SK-N-SH (cell line): Measurements from ENCODE around the gene TRPM8. TPM values are rescaled to one million over a fixed set of nuclear protein-coding genes. Genes with fewer than 3 reads are reported as not detected.

Experiments
- CTCF ChIA-PET: fragments of 300-600, 350-600 bp; formaldehyde crosslinking; extraction: SDS; loops from one replicate; lab custom pipeline; 2021; lab: Yijun Ruan, JAX
- POLR2A ChIA-PET: fragments of 350-600 bp; sonication (Branson Sonifier 250); formaldehyde crosslinking; extraction: SDS; loops from one replicate; lab custom pipeline; 2020; ENCODE audit warnings: antibody characterized with exemption, inconsistent platforms; lab: Yijun Ruan, JAX
- DNase-seq: peaks from one replicate; pipeline ENCODE4 v3.0.0; 2012
- H2AFZ ChIP-seq: fragments of 200-600 bp; sonication (generic); 2 replicates; pipeline ENCODE4 v1.8.1; 2016; ENCODE audit warnings: antibody characterized with exemption, mild to moderate bottlenecking, low read depth
- H3F3A ChIP-seq: fragments of 200-600 bp; sonication (generic); replicated peaks from 2 replicates; pipeline ENCODE3; 2016; ENCODE audit warnings: antibody characterized with exemption, mild to moderate bottlenecking; ENCODE audit not compliant: insufficient read depth
- H3K27ac ChIP-seq, 2 experiments: fragments of 200-500 bp in 1 of 2; fragments of 200-600 bp in 1 of 2; sonication (Bioruptor generic) in 1 of 2; sonication (generic), shearing (Covaris generic) in 1 of 2; 2 replicates each; pipeline versions ENCODE4 v1.5.1 to v1.6.1; 2014 to 2016; ENCODE audit warnings: low read depth in 2 of 2, inconsistent platforms in 1 of 2, low read length in 1 of 2, mild to moderate bottlenecking in 1 of 2, mixed read lengths in 1 of 2
- H3K27me3 ChIP-seq: fragments of 200-600 bp; sonication (generic), shearing (Covaris generic); 2 replicates; pipeline ENCODE4 v1.6.1; 2016; ENCODE audit warnings: mixed run types; ENCODE audit not compliant: insufficient read depth
- H3K36me3 ChIP-seq, 2 experiments: fragments of 200-500 bp in 1 of 2; fragments of 200-600 bp in 1 of 2; sonication (Bioruptor generic) in 1 of 2; sonication (generic) in 1 of 2; replicated peaks in 1 of 2; 2 replicates each; pipeline versions ENCODE3 to v1.5.1; 2014 to 2016; ENCODE audit warnings: low read length in 1 of 2, mild to moderate bottlenecking in 1 of 2; ENCODE audit not compliant: insufficient read depth in 2 of 2, control insufficient read depth in 1 of 2
- H3K4me1 ChIP-seq, 2 experiments: fragments of 200-500 bp in 1 of 2; fragments of 200-600 bp in 1 of 2; sonication (Bioruptor generic) in 1 of 2; sonication (generic), shearing (Covaris generic) in 1 of 2; 2 replicates each; pipeline versions ENCODE4 v1.5.1 to v1.6.1; 2014 to 2016; ENCODE audit warnings: low read depth in 1 of 2, low read length in 1 of 2, mixed run types in 1 of 2; ENCODE audit not compliant: insufficient read depth in 2 of 2, control insufficient read depth in 1 of 2
- H3K4me2 ChIP-seq: fragments of 200-600 bp; sonication (generic), shearing (Covaris generic); 2 replicates; pipeline ENCODE4 v1.6.1; 2017; ENCODE audit warnings: mixed run types
- H3K4me3 ChIP-seq, 2 experiments: fragments of 200-500 bp in 1 of 2; fragments of 200-600 bp in 1 of 2; sonication (Bioruptor generic) in 1 of 2; sonication (generic), shearing (Covaris generic) in 1 of 2; 2 replicates each; pipeline versions ENCODE4 v1.5.1 to v1.8.1; 2014 to 2016; ENCODE audit warnings: low read depth in 2 of 2, inconsistent platforms in 1 of 2, low read length in 1 of 2, mild to moderate bottlenecking in 1 of 2, mixed read lengths in 1 of 2, moderate library complexity in 1 of 2
- H3K79me2 ChIP-seq: fragments of 200-600 bp; sonication (generic); 2 replicates; pipeline ENCODE4 v1.8.1; 2017; ENCODE audit warnings: mild to moderate bottlenecking; ENCODE audit not compliant: insufficient read depth
- H3K9ac ChIP-seq: fragments of 200-600 bp; sonication (generic); 2 replicates; pipeline ENCODE4 v1.6.1; 2017; ENCODE audit warnings: mixed run types
- H3K9me2 ChIP-seq: fragments of 200-600 bp; sonication (generic); 2 replicates; pipeline ENCODE4 v1.6.1; 2017; ENCODE audit warnings: mixed run types
- H3K9me3 ChIP-seq: fragments of 200-600 bp; sonication (generic); 2 replicates; pipeline ENCODE4 v1.6.1; 2017; ENCODE audit warnings: mixed run types, mild to moderate bottlenecking, moderate library complexity
- H4K20me1 ChIP-seq: fragments of 200-600 bp; sonication (generic); 2 replicates; pipeline ENCODE4 v1.6.1; 2017; ENCODE audit warnings: mild to moderate bottlenecking, mixed run types; ENCODE audit not compliant: insufficient read depth
- CTCF ChIP-seq: fragments of 200-600 bp; sonication (generic); IDR thresholded peaks from 2 replicates; pipeline ENCODE4 v1.6.1; 2017; ENCODE audit warnings: antibody characterized with exemption, mild to moderate bottlenecking, moderate library complexity
- EP300 ChIP-seq, 2 experiments: IDR thresholded peaks; 2 replicates each; pipeline versions ENCODE4 v1.4.0 to v1.6.1; 2012; ENCODE audit warnings: borderline replicate concordance in 1 of 2, low read depth in 1 of 2, low read length in 1 of 2
- FOSL2 ChIP-seq: IDR thresholded peaks from 2 replicates; pipeline ENCODE4 v1.4.0; 2012; ENCODE audit warnings: low read depth, mild to moderate bottlenecking, moderate library complexity, borderline replicate concordance
- FOXJ3 ChIP-seq: sonication (generic); formaldehyde crosslinking; IDR thresholded peaks from 2 replicates; pipeline ENCODE4 v1.5.1; 2020; ENCODE audit warnings: mild to moderate bottlenecking, missing genetic modification reagents
- GATA2 ChIP-seq: sonication (generic); formaldehyde crosslinking; IDR thresholded peaks from 2 replicates; pipeline ENCODE4 v1.5.0; 2020; ENCODE audit warnings: mild to moderate bottlenecking, missing genetic modification reagents
- IRF3 ChIP-seq: fragments of 150-350 bp; IDR thresholded peaks from 2 replicates; pipeline ENCODE4 v1.6.1; 2016; ENCODE audit warnings: mild to moderate bottlenecking, low read depth, low read length
- JUND ChIP-seq: IDR thresholded peaks from 2 replicates; pipeline ENCODE4 v1.4.0; 2012
- MAX ChIP-seq: IDR thresholded peaks from 2 replicates; pipeline ENCODE4 v1.4.0; 2012; ENCODE audit warnings: low read depth
- MEF2A ChIP-seq: IDR thresholded peaks from 2 replicates; pipeline ENCODE4 v1.4.0; 2012; ENCODE audit warnings: low read depth, borderline replicate concordance
- MXI1 ChIP-seq: IDR thresholded peaks from 2 replicates; pipeline ENCODE4 v1.6.1; 2012; ENCODE audit warnings: mild to moderate bottlenecking, low read depth, low read length, improper control_type of control experiment
- NFIC ChIP-seq: IDR thresholded peaks from 2 replicates; pipeline ENCODE4 v1.4.0; 2012; ENCODE audit warnings: borderline replicate concordance
- PBX3 ChIP-seq: IDR thresholded peaks from 2 replicates; pipeline ENCODE4; 2012
- RFX5 ChIP-seq: IDR thresholded peaks from 2 replicates; pipeline ENCODE4 v1.6.1; 2012; ENCODE audit warnings: mild to moderate bottlenecking, improper control_type of control experiment, low read length
- SIN3A ChIP-seq: IDR thresholded peaks from 2 replicates; pipeline ENCODE4 v1.6.1; 2012; ENCODE audit warnings: low read depth, mild to moderate bottlenecking, low read length, moderate library complexity, borderline replicate concordance
- SMC3 ChIP-seq: IDR thresholded peaks from 2 replicates; pipeline ENCODE4 v1.6.1; 2012; ENCODE audit warnings: low read depth, low read length, improper control_type of control experiment
- TCF12 ChIP-seq: IDR thresholded peaks from 2 replicates; pipeline ENCODE4 v1.4.0; 2012
- USF1 ChIP-seq: IDR thresholded peaks from 2 replicates; pipeline ENCODE4 v1.4.0; 2012; ENCODE audit warnings: low read depth, borderline replicate concordance
- USF2 ChIP-seq: fragments of 150-350 bp; IDR thresholded peaks from 2 replicates; pipeline ENCODE4 v1.6.1; 2017; ENCODE audit warnings: antibody characterized with exemption, low read length, low read depth, borderline replicate concordance
- YY1 ChIP-seq: IDR thresholded peaks from 2 replicates; pipeline ENCODE4 v1.4.0; 2012; ENCODE audit warnings: low read depth, mild to moderate bottlenecking
- ZBTB33 ChIP-seq: IDR thresholded peaks from 2 replicates; pipeline ENCODE4 v1.4.0; 2012; ENCODE audit warnings: low read depth, borderline replicate concordance
- WGBS: methylation state at CpG from one replicate; pipeline ENCODE4 v1.1.6; 2017; ENCODE audit warnings: low lambda C conversion rate; 5-methylcytosine and 5-hydroxymethylcytosine counted together
- polyA plus RNA-seq, 3 experiments: library from polyadenylated mRNA; depleted of rRNA; stranded (reverse); fragments of >200 nt; gene quantifications; 2 replicates each; pipeline ENCODE4 v1.2.3, GENCODE V29; 2012

Gene TRPM8
- polyA plus RNA-seq, 1 of the 3 experiments (the other 2 are of a cell fraction): 0.85 TPM

- no peaks in the 10 kb centered on the region for H3K9me3 ChIP-seq
- WGBS: 70% methylated on average over 4 of the region's 4 CpGs
- no peaks in the 10 kb centered on the region for H3K27me3 ChIP-seq
- no peak for DNase-seq
- peak overlapping the region; percentile 30 for H2AFZ ChIP-seq
- POLR2A ChIA-PET: no interaction called here
- no peaks in the 10 kb centered on the region for H4K20me1 ChIP-seq
- H3K4me1 ChIP-seq: peaks cover 0 to 5% of the 10 kb centered on the region in 2 experiments; a peak in 1 of 4 replicates
- H3K27ac ChIP-seq: peak overlapping the region in 1 of 2 experiments; percentile 45; a peak in 1 of 4 replicates
- peaks cover 5% of the 10 kb centered on the region for H3F3A ChIP-seq
- no peaks in the 10 kb centered on the region for H3K36me3 ChIP-seq
- H3K79me2 ChIP-seq: no peaks in the 10 kb centered on the region
- TF ChIP-seq PBX3 (peak; percentile 38; the same call in 1 of the 2 replicates), ZBTB33 (no peak), MXI1 (no peak), EP300 (IDR thresholded peaks at IDR 0.05; ENCODE audit: borderline replicate concordance in 1 of 2, low read depth in 1 of 2, low read length in 1 of 2) (peak in 1 of 2 experiments; percentile 43; a peak in 1 of 4 replicates), SMC3 (no peak), RFX5 (no peak), IRF3 (no peak), CTCF (no peak), MEF2A (peak; percentile 55; the same call in 1 of the 2 replicates), FOXJ3 (CRISPR knock-in tag) (no peak), USF1 (no peak), FOSL2 (peak; percentile 73), GATA2 (CRISPR knock-in tag) (no peak), YY1 (no peak), USF2 (no peak), JUND (0 out of 2 replicates have a peak, but pooled peaks have one; percentile 40), NFIC (no peak), MAX (0 out of 2 replicates have a peak, but pooled peaks have one; percentile 4), SIN3A (no peak), TCF12 (peak; percentile 68; the same call in 1 of the 2 replicates)
- CTCF ChIA-PET: interaction anchor here (0.9 kb wide), 1 partner anchor 494 kb away, joined by 3 read pairs; no protein-coding TSS in a partner anchor
- H3K9ac ChIP-seq: no peak overlapping the region
- H3K9me2 ChIP-seq: no peaks in the 10 kb centered on the region
- H3K4me2 ChIP-seq: no peak overlapping the region; the same call in 1 of the 2 replicates
- no peak overlapping the region for H3K4me3 ChIP-seq
Observed at GRCh38 chr2:234051374-234052070, 134.3 kb downstream of the TRPM8 start.
